GM19043 (cell line): ENCODE measurements around the gene PNPLA7.

Experiments
- ATAC-seq: cut with Tn5 transposase; IDR thresholded peaks from one replicate; pipeline ENCODE4 v1.9.1; 2021; ENCODE audit warnings: low read depth; ENCODE audit not compliant: unreplicated experiment

PNPLA7 gene

DNA sequence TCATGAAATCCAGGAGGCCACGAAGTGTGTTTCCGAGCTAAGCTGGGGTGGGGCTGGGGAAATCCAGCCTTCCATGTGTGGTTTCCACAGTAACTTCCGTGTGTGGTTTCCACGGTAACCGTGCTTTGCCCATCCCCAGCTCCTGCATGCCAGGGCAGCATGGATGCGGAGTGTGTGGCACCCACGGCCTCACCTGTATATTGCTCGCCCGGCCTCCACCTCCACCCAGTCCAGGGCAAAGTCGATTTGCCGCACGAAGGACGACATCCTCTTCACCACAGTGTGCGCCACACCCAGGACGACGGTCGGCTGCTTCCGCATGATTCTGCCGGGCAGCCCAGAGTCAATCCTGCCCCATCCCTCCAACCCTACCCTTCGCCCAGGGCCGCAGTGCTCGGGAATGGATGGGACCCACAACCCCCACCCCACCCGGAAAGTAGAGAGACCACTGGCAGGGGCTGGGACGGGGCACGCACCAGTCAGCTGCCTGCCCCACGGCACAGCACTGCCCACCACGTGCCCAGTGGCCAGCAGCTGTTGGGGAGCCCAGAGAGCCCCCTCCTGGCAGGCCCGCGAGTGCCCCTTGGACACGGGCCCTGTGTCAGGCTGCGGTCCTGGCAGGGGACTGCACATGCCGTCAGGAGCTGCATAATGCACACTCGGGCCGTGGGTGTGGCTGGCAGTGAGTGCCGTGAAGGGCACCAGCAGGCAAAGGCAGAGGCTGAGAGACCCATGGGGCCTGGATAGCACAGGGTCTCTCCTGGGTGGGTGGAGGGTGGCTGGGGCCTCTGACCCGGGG, 52.1 kb downstream of the PNPLA7 start:
- ATAC-seq: no peak

DNA sequence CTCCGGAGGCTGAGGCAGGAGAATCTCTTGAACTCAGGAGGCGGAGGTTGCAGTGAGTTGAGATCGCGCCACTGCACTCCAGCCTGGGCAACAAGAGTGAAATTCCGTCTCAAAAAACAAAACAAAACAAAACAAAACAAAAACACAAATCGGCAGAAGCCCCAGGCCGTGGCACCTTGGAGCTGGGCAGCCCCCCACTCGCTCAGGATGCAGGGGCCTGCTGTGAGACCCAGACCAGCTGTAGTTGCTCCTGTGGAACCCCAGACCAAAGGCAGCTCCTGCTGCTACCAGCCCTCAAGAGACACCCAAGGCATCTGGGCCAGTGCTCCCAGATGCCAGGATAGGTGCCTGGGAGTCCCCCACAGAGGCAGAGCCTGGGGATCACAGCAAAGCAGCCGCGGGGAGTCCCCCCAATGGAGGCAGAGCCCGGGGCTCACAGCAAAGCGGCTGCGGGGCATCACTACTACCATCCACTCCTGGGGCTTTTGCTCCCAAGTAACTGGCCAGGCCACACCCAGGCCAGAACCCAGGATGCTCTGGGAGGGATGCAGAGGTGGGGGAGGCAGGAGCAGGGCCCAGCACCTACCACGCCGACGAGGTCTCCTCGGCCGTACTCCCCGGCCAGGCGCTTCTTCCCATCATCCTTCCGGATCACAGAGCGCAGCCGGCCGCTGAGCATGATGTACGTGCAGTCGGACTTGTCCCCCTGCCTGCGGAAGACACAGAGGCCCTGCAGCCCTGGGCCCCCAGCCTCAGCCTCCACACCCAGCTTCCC, 53.4 kb downstream of the PNPLA7 start:
- ATAC-seq: no peak

DNA sequence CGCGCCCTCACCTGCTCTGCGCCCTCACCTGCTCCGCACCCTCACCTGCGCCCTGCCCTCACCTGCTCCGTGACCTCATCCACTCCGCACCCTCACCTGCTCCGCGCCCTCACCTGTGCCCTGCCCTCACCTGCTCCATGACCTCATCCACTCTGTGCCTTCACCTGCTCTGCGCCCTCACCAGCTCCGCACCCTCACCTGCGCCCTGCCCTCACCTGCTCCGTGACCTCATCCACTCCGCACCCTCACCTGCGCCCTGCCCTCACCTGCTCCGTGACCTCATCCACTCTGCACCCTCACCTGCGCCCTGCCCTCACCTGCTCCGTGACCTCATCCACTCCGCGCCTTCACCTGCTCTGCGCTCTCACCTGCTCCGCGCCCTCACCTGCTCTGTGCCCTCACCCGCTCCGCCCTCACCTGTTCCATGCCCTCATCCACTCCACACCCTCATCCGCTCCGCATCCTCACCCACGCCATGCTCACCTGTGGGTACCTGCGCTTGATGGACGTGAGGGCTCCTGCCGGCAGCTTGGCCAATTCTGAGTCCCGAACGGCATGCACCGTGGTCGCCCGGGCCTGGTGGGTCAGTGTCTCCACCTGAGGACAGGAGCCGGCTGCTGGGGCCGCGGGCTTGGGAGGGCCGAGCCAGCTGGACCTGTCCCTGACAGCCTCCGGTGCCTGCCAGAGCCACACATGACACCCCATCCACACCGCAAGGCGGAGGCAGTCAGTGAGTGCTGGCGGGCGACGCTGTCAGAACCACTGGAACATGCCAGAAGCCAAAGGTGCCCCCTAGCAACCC, 55.5 kb downstream of the PNPLA7 start:
- ATAC-seq: no peak

DNA sequence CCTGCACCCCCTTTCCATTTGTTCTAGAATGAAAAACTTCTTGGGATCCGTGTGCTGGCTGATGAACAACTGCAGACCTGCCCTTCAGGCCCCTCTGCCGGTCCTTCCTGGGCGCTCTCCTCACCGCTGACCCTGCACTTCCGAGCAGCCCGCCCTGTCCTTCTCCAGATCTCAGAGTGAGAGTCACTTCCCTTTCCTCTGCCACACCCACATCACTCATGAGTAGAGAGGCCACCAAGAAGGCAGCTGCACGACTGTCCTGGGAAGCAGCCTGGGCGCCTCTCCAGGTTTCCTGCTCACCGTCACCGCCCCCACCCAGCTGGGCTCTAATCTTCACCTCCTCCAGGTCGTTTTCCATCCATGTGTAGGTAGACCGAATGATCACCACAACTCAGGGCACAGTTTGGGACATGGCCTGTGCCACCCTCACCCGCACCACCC, 56.1 kb downstream of the PNPLA7 start:
- no peak for ATAC-seq

DNA sequence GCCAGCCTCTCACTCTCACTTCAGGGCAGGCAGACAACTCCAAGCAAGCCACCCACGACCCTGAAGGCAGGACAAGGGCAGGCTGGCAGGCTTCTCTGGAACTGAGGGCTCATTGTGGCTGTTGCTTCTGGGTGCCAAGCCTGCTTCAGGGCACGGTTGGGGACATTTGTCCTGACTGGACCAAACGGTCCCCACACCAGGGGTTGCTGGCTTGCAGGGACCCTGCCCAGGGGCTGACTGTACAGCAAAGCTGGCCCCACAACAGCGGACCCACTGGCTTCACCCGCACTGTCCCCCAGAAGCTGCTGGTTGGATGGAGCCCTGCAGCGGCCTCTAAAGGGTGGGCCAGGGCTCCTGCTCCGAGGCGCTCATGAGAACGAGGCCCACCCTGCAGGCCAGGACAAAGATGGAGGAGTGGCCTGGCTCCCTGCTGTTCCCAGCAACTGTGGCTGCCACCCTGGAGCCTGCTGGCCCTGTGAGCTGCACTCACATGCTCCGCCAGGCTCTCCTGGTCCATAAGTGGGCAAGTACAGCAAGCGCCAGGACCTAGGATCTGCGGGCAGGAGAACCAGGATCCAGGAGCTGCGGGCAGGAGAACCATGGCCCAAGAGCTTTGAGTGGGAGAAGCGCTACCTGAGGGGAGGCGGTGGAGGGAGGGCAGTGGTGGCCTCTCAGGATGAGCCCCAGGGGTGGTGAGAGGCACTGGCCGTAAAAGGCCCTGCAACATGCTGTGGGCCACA, 56.7 kb downstream of the PNPLA7 start:
- no peak for ATAC-seq

DNA sequence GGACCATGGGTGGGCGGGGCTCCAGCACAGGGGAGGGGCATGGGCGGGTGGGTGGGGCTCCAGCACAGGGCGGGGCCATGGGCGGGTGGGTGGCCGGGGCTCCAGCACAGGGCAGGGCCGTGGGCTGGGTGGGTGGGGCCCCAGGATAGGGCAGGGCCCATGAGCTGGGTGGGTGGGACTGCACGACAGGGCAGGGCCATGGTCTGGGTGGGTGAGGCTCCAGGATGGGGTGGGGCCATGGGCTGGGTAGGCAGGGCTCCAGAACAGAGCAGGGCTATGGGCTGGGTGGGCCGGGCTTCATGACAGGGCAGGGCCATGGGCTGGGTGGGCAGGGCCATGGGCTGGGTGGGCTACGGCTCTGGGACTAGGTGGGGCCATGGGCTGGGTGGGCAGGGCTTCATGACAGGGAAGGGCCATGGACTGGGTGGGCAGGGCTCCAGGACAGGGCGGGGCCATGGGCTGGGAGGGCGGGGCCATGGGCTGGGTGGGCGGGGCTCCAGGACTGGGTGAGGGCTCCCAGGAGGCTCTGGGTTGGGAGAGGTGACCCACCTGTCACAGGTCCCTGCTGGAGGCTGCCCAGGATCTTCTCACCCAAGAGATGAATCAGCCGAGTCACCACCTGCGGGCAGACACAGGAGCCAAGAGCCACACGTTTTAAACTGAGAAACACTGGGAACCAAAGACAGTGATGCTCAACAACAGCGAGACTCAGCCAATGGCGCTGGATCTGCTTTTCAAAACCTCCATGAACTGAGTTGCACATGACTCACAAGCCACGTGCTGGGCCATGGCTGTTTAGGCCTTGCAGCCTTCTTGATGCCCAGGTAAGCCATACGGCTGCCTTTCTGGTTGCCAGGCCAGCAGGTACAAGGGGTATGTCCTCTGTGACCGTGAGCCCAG, 57.5 kb downstream of the PNPLA7 start:
- no peak for ATAC-seq

DNA sequence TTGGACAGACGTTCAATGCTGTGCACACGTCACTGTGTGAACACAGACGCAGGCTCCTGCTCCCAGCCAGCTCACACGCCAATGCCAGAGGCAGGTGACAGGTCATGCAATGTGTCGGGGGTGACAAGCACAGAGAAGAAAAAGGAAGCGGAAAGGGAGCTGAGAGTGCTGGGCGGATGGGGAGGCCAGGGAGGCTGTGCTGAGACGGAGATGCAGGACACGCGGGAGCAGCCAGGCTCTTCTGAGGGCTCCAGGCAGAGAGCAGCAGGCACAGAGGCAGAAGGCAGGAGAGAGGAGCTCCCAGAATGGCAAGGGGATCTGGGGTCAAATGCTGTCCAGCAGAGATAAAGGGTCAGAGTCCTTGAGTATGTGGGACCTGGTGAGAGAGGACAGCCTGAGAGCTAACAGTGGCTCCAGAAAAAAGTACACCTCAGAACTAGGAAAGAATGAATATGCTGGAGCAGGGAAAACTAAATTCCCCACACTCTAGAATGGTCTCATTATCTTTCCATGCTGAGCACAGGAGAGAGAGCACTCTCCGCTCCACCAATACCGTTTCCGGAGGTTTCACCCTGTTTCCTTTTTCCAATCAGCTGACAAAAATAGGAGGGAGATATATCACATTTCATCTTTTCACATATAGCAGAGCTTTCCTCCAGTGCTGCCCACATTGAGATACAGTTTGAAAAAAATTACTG, 58.3 kb downstream of the PNPLA7 start:
- no peak for ATAC-seq

DNA sequence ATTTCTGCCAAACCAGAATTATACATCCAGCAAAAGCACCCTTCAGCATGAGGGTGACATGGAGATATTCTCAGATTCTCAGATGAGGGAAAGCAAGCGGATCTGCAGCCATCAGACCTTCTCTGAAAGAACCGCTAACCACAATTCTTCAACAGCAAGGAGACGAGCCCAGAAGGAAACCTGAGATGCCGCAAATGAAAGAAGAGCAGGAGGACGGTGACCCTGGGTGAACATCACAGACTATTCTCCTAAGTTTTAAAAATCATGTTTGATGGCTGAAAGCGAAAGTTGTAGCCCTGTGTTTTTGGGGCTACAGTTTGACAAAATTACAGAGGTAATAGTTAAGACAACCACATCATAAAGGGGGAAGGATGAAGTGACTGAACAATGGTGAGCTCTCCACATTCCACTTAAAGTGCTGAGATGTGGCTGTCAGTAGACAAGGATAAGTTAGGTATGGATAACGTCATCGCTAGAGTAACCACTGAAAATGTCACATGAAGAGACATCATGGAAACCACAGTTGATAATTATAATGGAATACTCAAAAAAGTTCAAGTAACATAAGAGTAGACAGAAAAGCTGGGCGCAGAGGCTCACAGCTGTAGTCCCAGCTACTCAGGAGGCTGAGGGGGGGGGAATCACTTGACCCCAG, 59.5 kb downstream of the PNPLA7 start:
- no peak for ATAC-seq

DNA sequence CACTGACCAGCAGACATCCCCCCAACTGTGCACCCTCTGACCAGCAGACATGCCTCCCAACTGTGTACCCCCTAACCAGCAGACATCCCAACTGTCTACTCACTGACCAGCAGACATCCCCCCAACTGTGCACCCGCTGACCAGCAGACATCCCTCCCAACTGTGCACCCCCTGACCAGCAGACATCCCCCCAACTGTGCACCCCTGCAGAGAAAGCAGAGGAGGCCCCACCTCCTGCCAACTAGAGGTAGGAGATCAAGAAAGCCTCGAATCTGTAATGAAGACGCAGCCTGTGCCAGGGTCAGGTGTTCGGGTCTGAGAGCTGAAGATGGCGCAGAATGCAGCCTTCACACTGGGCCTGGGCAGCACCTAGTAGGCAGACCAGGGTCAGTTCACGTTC, 61.3 kb downstream of the PNPLA7 start:
- ATAC-seq: no peak

DNA sequence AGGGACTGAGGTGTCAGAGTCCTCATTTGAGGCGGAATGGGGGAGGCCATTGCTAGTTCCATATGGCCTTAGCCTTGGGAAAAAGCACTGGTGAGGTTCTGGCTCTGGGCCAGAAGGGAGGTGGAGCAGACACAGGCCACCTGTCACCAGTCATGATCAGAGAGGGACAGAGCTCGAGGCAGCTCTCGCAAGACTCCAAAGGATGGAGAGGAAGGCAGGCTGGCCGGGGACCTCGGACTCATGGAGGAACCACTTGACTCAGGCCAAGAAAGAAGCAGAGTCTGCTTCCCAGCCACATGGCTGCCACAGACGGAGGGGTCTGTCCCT, 61.9 kb downstream of the PNPLA7 start:
- ATAC-seq: no peak

DNA sequence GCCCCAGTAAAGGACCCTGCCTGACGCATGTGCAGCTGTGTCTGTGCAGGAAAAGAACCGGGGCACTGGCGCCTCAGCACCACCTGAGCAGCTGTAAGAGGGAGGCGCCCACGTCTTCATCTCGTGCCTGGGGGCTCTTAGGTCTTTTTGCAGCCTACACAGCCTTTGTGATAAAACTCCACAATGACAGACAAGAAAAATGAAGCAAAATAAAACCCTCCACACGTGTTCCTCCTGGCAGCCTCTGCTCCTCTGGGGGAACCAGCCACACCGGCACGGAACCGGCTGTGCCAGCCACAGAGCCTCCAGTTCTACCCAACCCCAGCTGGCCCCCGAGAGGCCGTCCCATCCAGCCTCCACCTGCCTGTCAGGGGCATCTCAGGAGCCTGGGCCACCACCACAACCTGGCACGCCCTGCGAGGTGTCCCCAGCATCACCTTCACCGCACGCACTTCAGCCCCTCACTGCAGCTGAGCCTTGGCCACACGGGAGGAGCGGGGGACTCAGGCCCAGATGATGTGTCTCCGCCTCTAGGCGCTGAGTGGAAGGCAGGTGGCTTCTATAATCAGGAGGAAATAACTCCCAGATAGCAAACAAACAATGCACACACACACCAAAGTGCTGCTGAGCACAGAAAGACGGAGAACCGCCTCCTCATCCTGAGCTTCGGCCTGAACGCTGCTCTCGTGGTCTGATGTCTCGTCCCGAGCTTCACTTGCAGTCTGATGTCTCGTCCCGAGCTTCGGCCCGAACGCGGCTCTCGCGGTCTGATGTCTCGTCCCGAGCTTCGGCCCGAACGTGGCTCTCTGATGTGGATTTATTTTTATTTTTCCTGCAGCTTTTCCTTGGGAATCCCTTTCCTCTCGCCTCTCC, 62.5 kb downstream of the PNPLA7 start:
- ATAC-seq: no peak

DNA sequence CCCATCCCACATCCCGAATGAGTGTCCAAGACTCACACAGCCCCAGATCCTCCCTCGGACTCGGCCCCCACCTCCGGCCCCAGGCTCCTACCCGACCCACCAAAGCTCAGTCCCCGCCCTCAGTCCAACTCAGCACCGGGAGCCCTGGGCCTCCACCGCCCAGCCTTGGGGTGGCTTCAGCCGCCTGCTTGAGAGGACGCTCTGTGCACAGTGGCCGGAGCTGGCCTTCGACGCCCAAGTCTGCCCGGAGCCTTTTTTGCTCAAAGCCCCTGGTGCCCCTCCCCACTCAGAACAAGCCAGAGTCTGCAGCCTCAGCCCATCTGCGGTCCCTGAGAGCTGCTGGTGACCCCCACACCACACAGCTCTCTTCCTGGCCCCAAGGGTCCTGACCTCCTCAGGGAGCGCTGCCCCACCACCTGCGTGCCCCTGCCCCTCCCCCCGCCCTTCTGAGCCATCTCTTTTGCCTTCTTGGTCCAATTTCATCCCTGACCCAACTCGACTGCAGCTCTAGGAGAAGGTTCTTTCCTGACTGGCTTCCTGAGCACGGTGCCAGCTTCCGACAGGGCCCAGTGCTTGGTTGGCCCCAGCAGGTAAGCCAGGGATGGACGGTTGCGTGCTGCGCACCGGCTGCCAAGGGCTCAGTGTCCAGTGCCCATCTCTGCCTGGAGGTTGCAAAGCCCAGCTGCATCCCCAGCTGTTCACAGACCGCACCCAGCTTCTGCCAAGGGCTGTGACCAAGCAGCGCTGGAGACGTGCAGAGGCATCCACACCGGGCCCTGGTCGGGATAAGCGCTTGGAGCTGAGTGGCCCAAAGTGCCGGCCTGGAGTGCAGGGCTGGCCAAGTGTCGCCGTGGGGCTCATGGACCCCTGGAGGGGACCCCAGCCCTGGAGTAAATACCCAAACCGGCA, 63.4 kb downstream of the PNPLA7 start:
- ATAC-seq: no peak

DNA sequence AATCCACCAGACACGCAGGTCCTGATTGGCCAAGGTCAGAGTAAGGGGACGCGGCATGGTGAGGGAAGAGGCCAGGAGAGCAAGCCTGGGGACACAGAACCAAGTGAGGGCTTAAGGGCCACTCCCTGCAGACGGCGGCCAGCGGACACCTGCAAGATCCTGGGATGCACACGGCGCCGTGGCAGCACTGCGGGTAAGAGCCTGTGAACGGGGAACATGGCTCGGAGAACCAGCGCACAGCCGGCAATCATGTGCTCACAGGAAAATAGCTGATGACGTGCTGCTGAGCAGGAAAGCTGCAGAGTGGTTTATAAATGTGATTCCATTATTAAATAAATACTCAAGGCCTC, 64.1 kb downstream of the PNPLA7 start:
- no peak for ATAC-seq

DNA sequence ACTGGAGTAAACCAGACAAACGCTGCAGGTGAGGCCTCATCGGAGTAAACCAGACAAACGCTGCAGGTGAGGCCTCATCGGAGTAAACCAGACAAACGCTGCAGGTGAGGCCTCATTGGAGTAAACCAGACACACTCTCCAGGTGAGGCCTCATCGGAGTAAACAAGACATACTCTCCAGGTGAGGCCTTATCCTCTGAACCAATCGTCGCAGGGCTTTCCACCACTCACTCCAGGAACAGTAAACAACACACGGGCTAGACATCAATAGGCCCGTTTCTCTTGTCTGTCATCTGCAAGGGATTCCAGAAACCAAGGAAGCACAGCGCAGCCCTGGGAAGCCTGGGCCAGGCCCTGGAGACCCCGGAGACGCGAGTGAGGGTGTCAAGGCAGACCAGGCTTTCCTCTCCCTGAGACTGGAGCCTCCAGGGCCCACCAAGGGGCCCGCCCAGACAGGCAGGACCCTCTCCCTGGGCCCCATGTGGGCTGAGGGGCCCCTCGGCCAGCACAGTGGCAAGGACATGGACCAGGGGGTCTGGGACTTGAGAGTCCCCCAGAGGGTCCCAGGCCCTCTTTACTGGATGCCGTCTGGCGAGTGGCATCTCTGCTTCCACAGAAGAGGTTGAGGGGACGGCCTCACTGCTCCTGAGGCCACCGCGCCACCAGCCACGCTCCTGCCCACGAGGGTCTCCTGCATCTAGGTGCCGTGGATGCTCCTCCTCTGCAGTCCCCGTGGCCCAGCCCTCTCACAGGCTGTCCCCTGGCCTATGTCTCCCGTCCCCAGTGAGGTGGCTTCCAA, 64.7 kb downstream of the PNPLA7 start:
- no peak for ATAC-seq

DNA sequence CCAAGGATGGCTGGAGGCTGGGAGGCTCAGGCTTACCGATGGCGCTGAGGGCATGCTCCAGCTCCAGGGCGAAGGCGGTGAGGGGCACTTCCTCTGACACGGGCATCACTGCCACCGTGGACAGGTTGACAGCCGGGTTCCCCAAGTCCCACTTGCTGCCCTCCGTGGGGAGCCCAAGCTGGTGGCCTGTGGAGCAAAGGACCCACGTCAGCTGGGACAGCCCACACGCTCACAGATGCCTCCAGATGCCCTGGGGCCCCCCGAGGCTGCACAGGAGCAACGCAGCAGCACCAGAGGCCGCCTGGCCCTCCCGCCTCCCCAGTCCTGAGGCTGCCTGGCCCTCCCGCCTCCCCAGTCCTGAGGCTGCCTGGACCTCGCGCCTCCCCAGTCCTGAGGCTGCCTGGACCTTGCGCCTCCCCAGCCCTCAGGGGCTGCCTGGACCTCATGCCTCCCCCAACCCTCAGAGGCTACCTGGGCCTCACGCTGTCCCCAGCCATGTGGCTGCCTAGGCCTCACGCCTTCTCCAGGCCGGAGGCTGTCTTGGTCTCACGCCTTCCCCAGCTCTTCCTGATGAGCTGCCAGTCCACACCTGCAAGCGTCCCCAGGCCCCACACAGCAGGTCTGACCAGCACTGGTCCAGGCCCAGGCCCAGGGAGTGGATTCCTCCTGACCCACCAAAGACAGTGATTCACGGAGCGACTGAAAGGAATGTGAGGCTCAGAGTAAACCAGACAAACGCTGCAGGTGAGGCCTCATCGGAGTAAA, 65.5 kb downstream of the PNPLA7 start:
- ATAC-seq: no peak
